Uterus (tissue), 2 donors: ENCODE results near the gene CRABP2.

Experiments used
- POLR2A ChIP-seq, 2 donors: fragments of 450-650 bp; IDR thresholded peaks; one replicate each; pipeline ENCODE4 v1.6.1; 2016; ENCODE audit warnings: antibody characterized with exemption in 2 of 2, mild to moderate bottlenecking in 1 of 2, moderate library complexity in 1 of 2
- TF ChIP-seq, protein P1 (sequence below), 4 experiments: fragments of 200-600 bp in 2 of 4; fragments of 450-650 bp in 2 of 4; sonication (generic) in 2 of 4; IDR thresholded peaks; one replicate each; pipeline ENCODE4 v1.5.1; 2016 to 2019; ENCODE audit warnings: antibody characterized with exemption in 4 of 4, mild to moderate bottlenecking in 2 of 4, moderate library complexity in 1 of 4

DNA sequence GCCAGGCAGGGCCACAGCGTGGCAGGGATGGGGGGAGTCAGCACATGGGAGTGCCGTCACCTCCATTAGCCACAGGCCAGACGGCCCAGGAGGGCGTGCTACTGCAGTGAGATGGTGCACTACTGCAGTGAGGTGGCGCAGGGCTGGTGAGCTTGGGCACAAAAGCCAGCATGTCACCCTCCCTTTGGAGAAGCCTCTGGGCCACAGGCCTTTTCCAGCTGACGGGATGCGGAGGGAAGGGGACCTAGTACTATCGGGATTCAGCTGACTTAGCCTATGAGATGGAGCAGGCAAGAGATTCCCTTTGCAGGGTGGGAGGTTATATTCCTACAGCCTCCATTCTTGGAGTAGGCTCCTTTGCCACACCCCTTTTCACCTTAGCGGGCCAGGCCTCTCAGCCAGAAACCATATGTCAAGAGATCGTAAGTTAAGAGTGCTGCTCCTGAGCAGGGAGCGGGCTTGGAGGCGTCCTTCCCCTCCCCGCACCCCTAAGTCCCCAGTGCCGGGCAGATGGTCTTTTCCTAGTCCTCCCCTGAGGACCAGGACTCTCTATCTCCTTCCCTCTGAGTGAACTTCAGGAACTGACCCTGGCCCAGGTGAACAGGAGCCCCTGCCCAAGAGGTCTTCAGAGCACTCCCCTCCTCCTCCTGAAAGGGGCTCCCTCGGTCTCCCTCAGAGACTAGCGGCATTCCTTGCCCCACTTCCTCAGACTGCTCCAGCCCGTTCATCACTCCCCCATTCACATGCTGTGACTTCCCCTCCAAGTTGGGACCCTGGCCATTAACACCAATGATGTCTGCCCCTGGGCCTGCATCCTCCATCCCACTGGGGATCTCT is 36.4 kb downstream of the CRABP2 start:
- TF ChIP-seq POLR2A (IDR thresholded peaks at IDR 0.05) = no peak
- TF ChIP-seq, protein P1, sequence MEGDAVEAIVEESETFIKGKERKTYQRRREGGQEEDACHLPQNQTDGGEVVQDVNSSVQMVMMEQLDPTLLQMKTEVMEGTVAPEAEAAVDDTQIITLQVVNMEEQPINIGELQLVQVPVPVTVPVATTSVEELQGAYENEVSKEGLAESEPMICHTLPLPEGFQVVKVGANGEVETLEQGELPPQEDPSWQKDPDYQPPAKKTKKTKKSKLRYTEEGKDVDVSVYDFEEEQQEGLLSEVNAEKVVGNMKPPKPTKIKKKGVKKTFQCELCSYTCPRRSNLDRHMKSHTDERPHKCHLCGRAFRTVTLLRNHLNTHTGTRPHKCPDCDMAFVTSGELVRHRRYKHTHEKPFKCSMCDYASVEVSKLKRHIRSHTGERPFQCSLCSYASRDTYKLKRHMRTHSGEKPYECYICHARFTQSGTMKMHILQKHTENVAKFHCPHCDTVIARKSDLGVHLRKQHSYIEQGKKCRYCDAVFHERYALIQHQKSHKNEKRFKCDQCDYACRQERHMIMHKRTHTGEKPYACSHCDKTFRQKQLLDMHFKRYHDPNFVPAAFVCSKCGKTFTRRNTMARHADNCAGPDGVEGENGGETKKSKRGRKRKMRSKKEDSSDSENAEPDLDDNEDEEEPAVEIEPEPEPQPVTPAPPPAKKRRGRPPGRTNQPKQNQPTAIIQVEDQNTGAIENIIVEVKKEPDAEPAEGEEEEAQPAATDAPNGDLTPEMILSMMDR (IDR thresholded peaks at IDR 0.05) = no peak
